ENCODE results near the gene TH. TPM values are rescaled to one million over a fixed set of nuclear protein-coding genes. Genes with fewer than 3 reads are reported as not detected.

TH gene
- total RNA-seq, 2 donors from 2014 or later, result not detected

- WGBS, 2 experiments (ENCODE audit: insufficient coverage in 1 of 2, insufficient read length in 1 of 2), result 89% methylated on average over 7 of the region's 7 CpGs; no CpG with 5 or more reads in 1 of the 2 experiments
- no peaks in the 10 kb centered on the region for H3K4me1 Mint-ChIP-seq
These were observed 15.7 kb upstream of the TH start for GRCh38 chr11:2187280-2187707.

GRCh38 chr11:2186669-2187279, 15.2 kb upstream of the TH start:
- H3K9ac ChIP-seq (ENCODE audit: extremely low read depth, low read length, poor library complexity, severe bottlenecking), result no peak overlapping the region
- 60 to 65% methylated on average over 15 to 21 of the region's 21 CpGs for WGBS, 2 experiments (ENCODE audit: insufficient coverage in 1 of 2, insufficient read length in 1 of 2)
- H3K4me3 Mint-ChIP-seq, result no peak overlapping the region
- H3K9me3 ChIP-seq (ENCODE audit: control insufficient read depth, low read length), result no peaks in the 10 kb centered on the region
- DNase-seq, result peak; percentile 82
- H3K9me3 Mint-ChIP-seq, result no peaks in the 10 kb centered on the region
- peaks cover 28% of the 10 kb centered on the region for H3K27me3 Mint-ChIP-seq (ENCODE audit: insufficient read depth)
- H3K27me3 ChIP-seq (ENCODE audit: control insufficient read depth, insufficient read depth, low read length, poor library complexity, severe bottlenecking), result peaks cover 6% of the 10 kb centered on the region
- no peak overlapping the region for H3K4me3 ChIP-seq (ENCODE audit: low read length)
- no peaks in the 10 kb centered on the region for H3K36me3 Mint-ChIP-seq (ENCODE audit: low read depth)
- peak; percentile 78 for TF ChIP-seq CTCF (conservative IDR thresholded peaks at IDR 0.05)
- no peaks in the 10 kb centered on the region for H3K4me1 Mint-ChIP-seq
- no peaks in the 10 kb centered on the region for H3K36me3 ChIP-seq (ENCODE audit: control insufficient read depth, insufficient read depth, low read length)
- no peak overlapping the region for H3K27ac ChIP-seq (ENCODE audit: low read depth, low read length)
- no peaks in the 10 kb centered on the region for H3K4me1 ChIP-seq (ENCODE audit: control insufficient read depth, insufficient read depth, low read length)
- H3K27ac Mint-ChIP-seq, result no peak overlapping the region

More at GRCh38 chr11:2187280-2187707, 15.7 kb upstream of the TH start:
- Histone ChIP-seq H3K9me3 (ENCODE audit: control insufficient read depth, low read length) (no peaks in the 10 kb centered on the region), H3K36me3 (ENCODE audit: control insufficient read depth, insufficient read depth, low read length) (no peaks in the 10 kb centered on the region), H3K4me3 (ENCODE audit: low read length) (no peak overlapping the region), H3K27me3 (ENCODE audit: control insufficient read depth, insufficient read depth, low read length, poor library complexity, severe bottlenecking) (peaks cover 6% of the 10 kb centered on the region), H3K4me1 (ENCODE audit: control insufficient read depth, insufficient read depth, low read length) (no peaks in the 10 kb centered on the region), H3K9ac (ENCODE audit: extremely low read depth, low read length, poor library complexity, severe bottlenecking) (no peak overlapping the region), H3K27ac (ENCODE audit: low read depth, low read length) (no peak overlapping the region)
- Mint-ChIP-seq H3K36me3 (ENCODE audit: low read depth) (no peaks in the 10 kb centered on the region), H3K27me3 (ENCODE audit: insufficient read depth) (peaks cover 28% of the 10 kb centered on the region), H3K27ac (no peak overlapping the region), H3K4me3 (no peak overlapping the region), H3K9me3 (no peaks in the 10 kb centered on the region)
- TF ChIP-seq CTCF (conservative IDR thresholded peaks at IDR 0.05), result no peak
- no peak for DNase-seq

- DNase-seq, result no peak
- H3K36me3 Mint-ChIP-seq (ENCODE audit: low read depth), result no peaks in the 10 kb centered on the region
- Histone ChIP-seq H3K4me3 (ENCODE audit: low read length) (no peak overlapping the region), H3K36me3 (ENCODE audit: control insufficient read depth, insufficient read depth, low read length) (no peaks in the 10 kb centered on the region), H3K9ac (ENCODE audit: extremely low read depth, low read length, poor library complexity, severe bottlenecking) (no peak overlapping the region), H3K27me3 (ENCODE audit: control insufficient read depth, insufficient read depth, low read length, poor library complexity, severe bottlenecking) (peaks cover 6% of the 10 kb centered on the region), H3K27ac (ENCODE audit: low read depth, low read length) (no peak overlapping the region), H3K4me1 (ENCODE audit: control insufficient read depth, insufficient read depth, low read length) (no peaks in the 10 kb centered on the region), H3K9me3 (ENCODE audit: control insufficient read depth, low read length) (no peaks in the 10 kb centered on the region)
- no peak overlapping the region for H3K4me3 Mint-ChIP-seq
- H3K27ac Mint-ChIP-seq, result no peak overlapping the region
- peaks cover 18% of the 10 kb centered on the region for H3K27me3 Mint-ChIP-seq (ENCODE audit: insufficient read depth)
- no peak for TF ChIP-seq CTCF (conservative IDR thresholded peaks at IDR 0.05)
- 86 to 93% methylated on average over 13 to 23 of the region's 23 CpGs for WGBS, 2 experiments (ENCODE audit: insufficient coverage in 1 of 2, insufficient read length in 1 of 2)
- H3K4me1 Mint-ChIP-seq, result no peaks in the 10 kb centered on the region
- no peaks in the 10 kb centered on the region for H3K9me3 Mint-ChIP-seq
These were observed 13.9 kb upstream of the TH start for GRCh38 chr11:2185324-2186085.
